ENCODE measurements around the gene CCNY. TPM values are rescaled to one million over a fixed set of nuclear protein-coding genes. Genes with fewer than 3 reads are reported as not detected.

CCNY gene
- total RNA-seq, 3 donors from 2014 or later, result 48.6 to 64.4 (median 51.5) TPM

GRCh38 chr10:35409094-35409582 lies 72.8 kb downstream of the CCNY start:
- no peak for DNase-seq
- no peak overlapping the region for H3K4me3 ChIP-seq
- peak; percentile 80 for ATAC-seq
- intact Hi-C loops (cut with DNase I, micrococcal nuclease), result no loop called here
- no peaks in the 10 kb centered on the region for H3K9me3 ChIP-seq
- H3K36me3 ChIP-seq (ENCODE audit: low read depth), result no peaks in the 10 kb centered on the region
- peaks cover 3% of the 10 kb centered on the region for H3K4me1 ChIP-seq (ENCODE audit: low read depth)
- TF ChIP-seq CTCF (IDR thresholded peaks at IDR 0.05), result no peak

GRCh38 chr10:35409808-35410207 lies 73.5 kb downstream of the CCNY start:
- DNase-seq, result no peak
- Histone ChIP-seq H3K36me3 (ENCODE audit: low read depth) (no peaks in the 10 kb centered on the region), H3K9me3 (no peaks in the 10 kb centered on the region), H3K4me1 (ENCODE audit: low read depth) (peaks cover 3% of the 10 kb centered on the region), H3K4me3 (no peak overlapping the region)
- intact Hi-C loops (cut with DNase I, micrococcal nuclease), result no loop called here
- TF ChIP-seq CTCF (IDR thresholded peaks at IDR 0.05), result no peak
- no peak for ATAC-seq

- TF ChIP-seq CTCF (IDR thresholded peaks at IDR 0.05), result no peak
- no peaks in the 10 kb centered on the region for H3K36me3 ChIP-seq (ENCODE audit: low read depth)
- DNase-seq (no peak), ATAC-seq (no peak)
- H3K4me1 ChIP-seq (ENCODE audit: low read depth), result peaks cover 8% of the 10 kb centered on the region
- intact Hi-C loops (cut with DNase I, micrococcal nuclease), result no loop called here
- no peak overlapping the region for H3K4me3 ChIP-seq
- no peaks in the 10 kb centered on the region for H3K9me3 ChIP-seq
These were observed 75.9 kb downstream of the CCNY start for GRCh38 chr10:35412003-35412723.

GRCh38 chr10:35412900-35413491 lies 76.7 kb downstream of the CCNY start:
- Histone ChIP-seq H3K4me1 (ENCODE audit: low read depth) (peaks cover 8% of the 10 kb centered on the region), H3K36me3 (ENCODE audit: low read depth) (no peaks in the 10 kb centered on the region), H3K4me3 (no peak overlapping the region), H3K9me3 (no peaks in the 10 kb centered on the region)
- DNase-seq, result no peak
- no peak for TF ChIP-seq CTCF (IDR thresholded peaks at IDR 0.05)
- ATAC-seq, result no peak
- intact Hi-C loops (cut with DNase I, micrococcal nuclease), result no loop called here

GRCh38 chr10:35413985-35414861 lies 77.9 kb downstream of the CCNY start:
- H3K9me3 ChIP-seq, result no peaks in the 10 kb centered on the region
- H3K4me1 ChIP-seq (ENCODE audit: low read depth), result peaks cover 4% of the 10 kb centered on the region
- no peak for TF ChIP-seq CTCF (IDR thresholded peaks at IDR 0.05)
- no peaks in the 10 kb centered on the region for H3K36me3 ChIP-seq (ENCODE audit: low read depth)
- no peak overlapping the region for H3K4me3 ChIP-seq
- ATAC-seq (no peak), DNase-seq (no peak)
- intact Hi-C loops (cut with DNase I, micrococcal nuclease), result no loop called here

Measured in mucosa of descending colon (tissue), 3 donors.